Measurements from ENCODE around the gene PCGF3. TPM values are rescaled to one million over a fixed set of nuclear protein-coding genes. Genes with fewer than 3 reads are reported as not detected.
A peak's percentile ranks its signal among the peaks of the same experiment; 100 is the strongest.

Gene PCGF3
- total and polyA plus RNA-seq, 5 donors, result 25.0 to 30.1 (median 27.1) TPM

DNA sequence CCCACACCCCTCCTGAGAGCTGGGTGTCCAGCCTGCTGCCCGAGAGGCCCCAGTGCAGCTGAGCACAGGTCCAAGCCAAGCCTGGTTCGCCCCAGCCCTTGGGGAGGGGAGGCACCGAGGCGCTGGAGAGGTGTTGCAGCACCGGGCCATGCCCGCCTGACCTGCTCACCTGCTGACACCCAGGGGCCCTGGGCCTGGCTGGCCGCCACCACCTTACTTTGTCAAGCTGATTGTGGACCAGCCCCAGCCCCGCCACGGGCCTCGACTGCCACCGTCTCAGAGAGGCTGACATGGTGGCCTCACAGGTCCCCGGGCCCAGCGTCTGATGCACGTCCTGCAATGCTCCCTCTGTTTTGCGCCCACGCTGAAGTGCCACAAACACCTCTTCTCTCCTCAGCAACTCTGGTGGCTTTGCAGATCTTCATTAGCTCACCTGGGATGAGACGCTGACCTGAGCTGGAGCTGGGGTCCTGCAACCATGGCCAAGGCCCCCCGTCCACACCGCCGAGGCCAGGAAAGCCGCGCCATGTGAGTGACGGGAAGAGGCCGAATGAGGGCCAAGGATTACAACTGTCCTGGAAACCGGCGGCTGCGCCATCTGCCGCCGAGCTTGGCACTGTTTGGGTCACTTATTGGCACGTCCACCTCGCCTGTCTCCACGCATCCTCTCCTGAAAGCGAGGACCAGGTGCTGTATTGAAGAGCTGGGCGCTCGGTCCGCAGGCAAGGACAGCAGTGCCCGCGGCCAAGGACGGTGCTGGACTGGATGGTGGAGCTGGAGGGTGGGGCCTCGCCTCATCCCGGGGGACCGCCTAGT, 112.7 kb downstream of the PCGF3 start:
- ATAC-seq (no peak), DNase-seq (peak in 1 of 3 donors; percentile 57)
- Histone ChIP-seq H3K27ac (ENCODE audit: low read length) (no peak overlapping the region), H3K4me3 (ENCODE audit: low read length) (no peak overlapping the region), H3K9me3 (ENCODE audit: control insufficient read depth, low read length) (no peaks in the 10 kb centered on the region), H3K27me3 (ENCODE audit: control insufficient read depth, insufficient read depth) (no peaks in the 10 kb centered on the region), H3K4me1 (ENCODE audit: control insufficient read depth, insufficient read depth, low read length) (no peaks in the 10 kb centered on the region)
- intact Hi-C loops (cut with DNase I), result no loop called here
- WGBS, result 80% methylated on average over 42 of the region's 42 CpGs

DNA sequence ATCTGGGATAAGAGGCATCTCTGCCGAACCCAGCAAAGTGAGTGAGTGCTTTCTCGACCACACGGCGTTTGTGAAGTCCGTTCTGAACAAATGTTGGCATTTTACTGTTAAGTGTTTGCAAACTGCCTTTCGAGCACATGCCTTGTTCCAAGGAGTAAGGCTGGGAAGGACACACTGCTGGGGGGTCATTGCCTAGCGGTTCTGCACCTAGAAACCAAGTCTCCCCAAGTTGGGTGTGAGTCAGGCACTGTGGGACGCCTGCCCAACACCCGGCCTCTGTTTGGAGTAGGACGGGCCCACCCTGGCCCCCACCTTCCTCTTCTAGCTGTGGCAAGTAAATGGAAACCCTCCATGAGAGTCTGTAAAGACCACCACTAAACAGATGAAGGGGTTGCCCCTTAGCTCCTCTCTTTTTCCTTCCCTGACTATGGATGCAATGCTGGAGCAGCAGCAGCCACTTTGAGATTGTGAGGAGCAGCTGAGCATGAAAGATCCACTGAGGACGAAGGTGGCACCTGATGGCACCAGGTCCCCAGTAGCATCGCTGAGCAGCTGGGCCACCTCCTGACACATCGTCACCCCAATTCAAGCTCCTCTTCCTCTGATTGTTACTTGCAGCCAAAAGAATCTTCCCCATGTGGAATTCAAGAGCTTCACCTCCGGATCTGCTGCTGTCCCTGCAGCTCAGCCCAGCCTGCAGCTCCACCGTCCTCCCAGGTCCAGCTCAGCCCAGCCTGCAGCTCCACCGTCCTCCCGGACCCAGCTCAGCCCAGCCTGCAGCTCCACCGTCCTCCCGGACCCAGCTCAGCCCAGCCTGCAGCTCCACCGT, 114.0 kb downstream of the PCGF3 start:
- 77% methylated on average over 20 of the region's 20 CpGs for WGBS
- Histone ChIP-seq H3K4me1 (ENCODE audit: control insufficient read depth, insufficient read depth, low read length) (no peaks in the 10 kb centered on the region), H3K27me3 (ENCODE audit: control insufficient read depth, insufficient read depth) (no peaks in the 10 kb centered on the region), H3K4me3 (ENCODE audit: low read length) (no peak overlapping the region), H3K9me3 (ENCODE audit: control insufficient read depth, low read length) (no peaks in the 10 kb centered on the region), H3K27ac (ENCODE audit: low read length) (no peak overlapping the region)
- intact Hi-C loops (cut with DNase I), result no loop called here
- DNase-seq, result no peak
- no peak for ATAC-seq

Other genes starting within 250 kb of the PCGF3 start
- 10 to 100 TPM; 14.4 to 18.9 (median 15.9) TPM for gene ZNF721, start 206.7 kb upstream of the PCGF3 start, total RNA-seq
- 7.9 TPM for gene ZNF721, start 206.7 kb upstream of the PCGF3 start, polyA plus RNA-seq
- gene PIGG, start 206.6 kb upstream of the PCGF3 start, total RNA-seq, result 10 to 100 TPM; 20.8 to 25.9 (median 23.9) TPM
- 18.3 TPM for gene PIGG, start 206.6 kb upstream of the PCGF3 start, polyA plus RNA-seq
- gene TMEM271, start 129.5 kb upstream of the PCGF3 start, total RNA-seq, result not detected
- not detected for gene TMEM271, start 129.5 kb upstream of the PCGF3 start, polyA plus RNA-seq
- gene PDE6B, start 80.3 kb upstream of the PCGF3 start, total RNA-seq, result 1 to 10 TPM; 6.8 to 7.5 (median 7.0) TPM
- gene PDE6B, start 80.3 kb upstream of the PCGF3 start, polyA plus RNA-seq, result 3.6 TPM
- 100 to 1,000 TPM; 689 to 911 (median 734) TPM for gene ATP5ME, start 31.6 kb upstream of the PCGF3 start, total RNA-seq
- 1,352 TPM for gene ATP5ME, start 31.6 kb upstream of the PCGF3 start, polyA plus RNA-seq
- gene MYL5, start 31.3 kb upstream of the PCGF3 start, total RNA-seq, result 1 to 10 TPM; 4.0 to 6.0 (median 4.7) TPM
- 3.8 TPM for gene MYL5, start 31.3 kb upstream of the PCGF3 start, polyA plus RNA-seq
- 10 to 100 TPM; 13.7 to 19.5 (median 16.9) TPM for gene SLC49A3, start 16.7 kb upstream of the PCGF3 start, total RNA-seq
- 10.6 TPM for gene SLC49A3, start 16.7 kb upstream of the PCGF3 start, polyA plus RNA-seq
- 1 to 10 TPM; 2.1 to 9.3 (median 4.5) TPM for gene CPLX1, start 120.3 kb downstream of the PCGF3 start, total RNA-seq
- 7.2 TPM for gene CPLX1, start 120.3 kb downstream of the PCGF3 start, polyA plus RNA-seq
- 10 to 100 TPM; 35.5 to 40.2 (median 37.6) TPM for gene GAK, start 226.5 kb downstream of the PCGF3 start, total RNA-seq
- 45.6 TPM for gene GAK, start 226.5 kb downstream of the PCGF3 start, polyA plus RNA-seq
- gene TMEM175, start 226.6 kb downstream of the PCGF3 start, total RNA-seq, result 10 to 100 TPM; 20.9 to 26.0 (median 23.0) TPM
- gene TMEM175, start 226.6 kb downstream of the PCGF3 start, polyA plus RNA-seq, result 31.1 TPM

Measured in right cardiac atrium (tissue), 5 donors.